Cardiac fibroblast (primary cell): ENCODE results near the gene CLCN6.

Source experiments
- DNase-seq, 2 donors: peaks; one replicate each; pipeline versions ENCODE4 v3.0.0 to v3.0.0-alpha.2; 2010; ENCODE audit warnings: low read depth in 2 of 2
- H3K4me3 ChIP-seq, 2 donors: replicated peaks in 1 of 2; 1 replicate in 1 of 2; 2 replicates in 1 of 2; pipeline ENCODE4 v1.5.1; 2011; ENCODE audit warnings: low read depth in 2 of 2, low read length in 2 of 2, mild to moderate bottlenecking in 2 of 2, moderate library complexity in 1 of 2
- TF ChIP-seq, protein P1 (sequence below): IDR thresholded peaks from one replicate; pipeline ENCODE4 v1.5.1; 2011; ENCODE audit warnings: low read depth, mild to moderate bottlenecking, low read length, inconsistent platforms

The CLCN6 gene

DNA sequence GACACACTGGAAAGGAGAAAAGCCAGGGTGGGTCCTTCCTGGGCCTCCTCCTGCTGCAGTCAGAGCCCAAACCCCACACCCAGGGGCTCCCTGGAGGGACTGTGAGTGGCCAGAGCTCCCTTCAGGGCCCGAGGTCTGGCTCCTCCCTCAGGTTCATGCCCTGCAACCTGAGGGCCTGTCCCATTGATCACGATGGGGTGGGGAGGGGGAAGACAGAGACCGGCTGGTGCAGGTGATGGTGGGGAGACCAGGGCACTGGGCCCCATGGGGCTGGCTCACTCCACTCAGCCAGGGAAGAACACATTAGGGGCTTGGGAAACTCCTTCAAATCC, 82.9 kb downstream of the CLCN6 start:
- no peak overlapping the region for H3K4me3 ChIP-seq
- no peak for DNase-seq
- TF ChIP-seq, protein P1, sequence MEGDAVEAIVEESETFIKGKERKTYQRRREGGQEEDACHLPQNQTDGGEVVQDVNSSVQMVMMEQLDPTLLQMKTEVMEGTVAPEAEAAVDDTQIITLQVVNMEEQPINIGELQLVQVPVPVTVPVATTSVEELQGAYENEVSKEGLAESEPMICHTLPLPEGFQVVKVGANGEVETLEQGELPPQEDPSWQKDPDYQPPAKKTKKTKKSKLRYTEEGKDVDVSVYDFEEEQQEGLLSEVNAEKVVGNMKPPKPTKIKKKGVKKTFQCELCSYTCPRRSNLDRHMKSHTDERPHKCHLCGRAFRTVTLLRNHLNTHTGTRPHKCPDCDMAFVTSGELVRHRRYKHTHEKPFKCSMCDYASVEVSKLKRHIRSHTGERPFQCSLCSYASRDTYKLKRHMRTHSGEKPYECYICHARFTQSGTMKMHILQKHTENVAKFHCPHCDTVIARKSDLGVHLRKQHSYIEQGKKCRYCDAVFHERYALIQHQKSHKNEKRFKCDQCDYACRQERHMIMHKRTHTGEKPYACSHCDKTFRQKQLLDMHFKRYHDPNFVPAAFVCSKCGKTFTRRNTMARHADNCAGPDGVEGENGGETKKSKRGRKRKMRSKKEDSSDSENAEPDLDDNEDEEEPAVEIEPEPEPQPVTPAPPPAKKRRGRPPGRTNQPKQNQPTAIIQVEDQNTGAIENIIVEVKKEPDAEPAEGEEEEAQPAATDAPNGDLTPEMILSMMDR = no peak

DNA sequence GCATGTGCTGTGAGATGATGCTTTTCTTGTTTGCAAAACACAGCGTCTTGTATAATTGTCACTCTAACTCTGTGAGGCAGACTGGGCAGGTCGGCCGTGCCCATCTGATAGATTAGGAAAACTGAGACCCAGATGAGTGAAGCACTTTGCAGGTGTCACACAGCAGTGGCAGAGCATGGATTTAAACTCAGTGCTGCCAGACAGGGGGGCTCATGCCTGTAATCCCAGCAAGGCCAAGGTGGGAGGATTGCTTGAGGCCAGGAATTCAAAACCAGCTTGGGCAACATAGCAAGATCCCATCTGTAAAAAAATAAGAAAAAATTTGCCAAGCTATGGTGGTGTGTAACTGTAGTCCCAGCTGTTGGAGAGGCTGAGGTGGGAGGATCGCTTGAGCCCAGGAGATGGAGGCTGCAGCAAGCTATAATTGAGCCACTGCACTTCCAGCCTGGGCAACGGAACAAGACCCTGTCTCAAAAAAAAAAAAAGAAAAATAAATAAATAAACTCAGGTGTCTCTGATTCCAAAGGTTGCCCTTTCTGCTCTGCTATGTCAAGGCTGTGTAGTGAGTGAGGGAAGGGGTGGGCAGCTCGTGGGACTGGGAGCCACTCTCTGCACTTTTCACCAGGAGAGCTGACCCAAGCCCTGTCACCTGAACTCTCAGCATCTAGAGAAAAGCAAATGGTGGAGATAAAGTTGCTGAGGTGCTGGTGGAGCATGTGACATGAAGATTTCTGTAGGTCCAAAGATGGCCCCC, 85.6 kb downstream of the CLCN6 start:
- no peak for DNase-seq
- H3K4me3 ChIP-seq = no peak overlapping the region
- TF ChIP-seq, protein P1 = no peak
